NCI-H187 (cell line): ENCODE measurements around the gene RIMBP2.

ENCODE experiments used
- DNase-seq, 2 experiments: peaks; one replicate each; lab custom pipeline; 2025; lab: John Stamatoyannopoulos, UW

The RIMBP2 gene

DNA sequence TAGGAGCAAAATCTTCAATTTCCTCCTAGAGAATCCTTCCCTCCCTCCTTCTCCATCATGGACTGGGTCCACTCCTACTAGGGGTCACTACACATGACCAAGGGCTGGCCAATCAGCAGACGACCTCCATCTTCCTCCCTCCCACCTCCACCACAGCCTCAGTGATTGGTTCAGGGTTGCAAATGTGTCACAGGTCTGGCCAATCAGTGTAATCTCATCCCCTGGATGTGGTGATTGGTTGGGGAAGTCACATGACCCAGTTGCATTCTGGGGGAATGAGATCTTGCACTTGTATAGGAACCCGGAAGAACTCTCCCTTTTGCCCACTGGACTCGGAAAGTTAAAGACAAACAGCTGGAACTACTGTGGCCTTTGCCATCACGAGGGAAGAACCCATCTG lies 209.3 kb downstream of the RIMBP2 start:
- DNase-seq: no peak

DNA sequence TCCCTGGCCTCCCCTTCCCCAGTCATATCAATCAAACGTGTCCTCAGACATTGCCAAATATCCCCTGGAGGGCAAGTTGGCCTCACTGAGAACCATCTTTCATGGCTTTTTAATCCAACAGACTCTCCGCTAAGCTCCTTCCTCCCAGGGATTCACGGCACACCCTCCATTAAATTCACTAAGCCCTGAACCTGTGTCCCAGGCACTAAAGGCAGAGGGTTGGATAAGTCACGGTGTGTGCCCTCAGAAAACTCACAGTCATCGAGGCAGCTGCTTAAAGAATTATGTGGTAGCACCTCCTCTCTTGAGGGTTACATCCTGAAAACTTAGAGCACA lies 211.3 kb downstream of the RIMBP2 start:
- DNase-seq: no peak

DNA sequence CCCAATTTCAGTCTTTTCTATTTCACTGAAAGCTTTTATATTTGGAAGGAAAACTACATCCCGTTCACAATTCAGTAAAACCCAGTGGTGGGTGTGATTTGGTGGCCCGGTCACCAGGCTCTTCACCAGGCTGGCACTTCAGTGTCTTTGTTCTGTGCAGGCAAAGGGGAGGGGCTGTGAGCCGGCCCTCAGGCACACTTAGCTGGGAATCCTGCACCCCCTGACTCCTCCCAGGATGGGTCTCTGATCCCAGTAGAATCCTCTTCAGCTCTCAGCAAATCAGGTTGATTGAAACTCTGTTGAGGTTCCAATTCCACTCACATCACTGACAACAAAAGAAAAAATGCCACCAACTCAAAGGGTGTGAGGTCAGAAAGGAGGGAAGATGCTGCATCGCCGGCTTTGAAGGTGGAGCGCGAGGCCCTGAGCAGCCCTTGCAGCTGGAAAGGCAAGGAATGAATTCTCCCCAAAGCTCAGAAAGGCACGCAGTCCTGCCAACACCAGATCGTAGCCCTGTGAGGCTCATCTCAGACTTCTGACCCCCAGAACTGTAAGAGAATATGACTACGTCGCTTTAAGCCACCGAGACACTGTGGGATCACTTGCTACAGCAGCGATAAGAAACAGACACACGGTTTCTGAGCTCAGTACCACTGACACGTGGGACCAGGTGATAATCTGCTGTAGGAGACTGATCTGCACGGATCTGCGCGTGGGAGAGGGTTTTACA lies 211.8 kb downstream of the RIMBP2 start:
- no peak for DNase-seq

DNA sequence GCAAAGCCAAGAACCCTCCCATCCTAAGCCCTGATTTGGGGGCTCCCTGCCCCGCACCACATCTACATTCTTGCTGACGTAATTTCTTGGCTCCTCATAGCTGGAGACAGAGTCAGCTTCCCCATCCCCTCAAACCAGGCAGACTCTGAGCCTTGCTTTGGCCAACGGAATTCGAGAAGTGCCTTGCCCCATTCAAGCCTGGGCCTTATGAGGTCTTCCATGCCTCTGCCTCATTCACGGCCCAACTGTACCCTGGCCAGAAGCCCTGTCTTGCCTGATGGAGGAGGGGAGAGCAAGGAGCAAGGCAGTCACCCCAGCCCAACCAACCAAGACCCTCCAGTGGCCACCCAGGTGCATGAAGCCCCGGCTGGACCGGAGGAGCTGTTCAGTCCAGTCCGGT lies 214.3 kb downstream of the RIMBP2 start:
- no peak for DNase-seq

DNA sequence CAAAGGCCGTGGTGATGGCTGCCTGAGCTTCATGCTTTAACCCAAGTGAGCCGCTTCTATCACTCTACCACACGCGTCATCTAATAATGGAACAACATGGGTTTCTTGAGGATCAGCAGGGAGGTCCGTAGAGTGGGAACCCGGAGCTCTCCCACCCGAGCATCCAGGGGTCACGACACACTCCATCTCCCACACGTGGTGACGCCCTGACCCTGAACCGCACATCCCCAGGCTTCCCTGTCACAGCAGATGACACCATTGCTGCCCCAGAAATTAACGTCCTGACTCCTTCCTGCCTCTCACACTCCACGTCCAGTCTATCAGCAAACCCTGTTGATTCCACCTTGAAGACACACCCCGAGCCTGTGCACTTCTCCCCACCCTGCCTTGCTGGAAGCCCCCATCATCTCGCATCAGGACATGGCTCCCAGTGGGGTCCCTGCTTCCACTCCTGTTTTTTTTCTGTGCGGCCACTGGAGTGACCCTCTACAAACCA lies 215.2 kb downstream of the RIMBP2 start:
- no peak for DNase-seq

DNA sequence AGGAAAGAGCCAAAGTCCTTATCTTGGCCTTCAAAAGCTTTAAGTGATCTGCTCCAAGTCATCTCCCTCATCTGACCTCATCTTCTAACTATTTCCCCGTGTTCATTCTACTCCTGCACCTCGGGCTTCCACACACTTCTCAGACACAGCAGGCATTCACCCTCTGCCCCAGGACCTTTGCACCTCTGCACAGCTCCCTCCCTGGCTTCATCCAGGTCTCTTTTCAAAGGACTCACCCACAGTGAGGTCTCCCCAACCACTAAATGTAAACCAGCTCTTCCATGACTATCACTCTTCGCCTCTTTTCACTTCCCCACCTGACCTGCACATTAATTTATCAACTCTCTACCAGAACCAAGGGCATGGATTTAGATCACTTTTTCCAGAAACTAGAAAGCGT lies 216.6 kb downstream of the RIMBP2 start:
- no peak for DNase-seq

DNA sequence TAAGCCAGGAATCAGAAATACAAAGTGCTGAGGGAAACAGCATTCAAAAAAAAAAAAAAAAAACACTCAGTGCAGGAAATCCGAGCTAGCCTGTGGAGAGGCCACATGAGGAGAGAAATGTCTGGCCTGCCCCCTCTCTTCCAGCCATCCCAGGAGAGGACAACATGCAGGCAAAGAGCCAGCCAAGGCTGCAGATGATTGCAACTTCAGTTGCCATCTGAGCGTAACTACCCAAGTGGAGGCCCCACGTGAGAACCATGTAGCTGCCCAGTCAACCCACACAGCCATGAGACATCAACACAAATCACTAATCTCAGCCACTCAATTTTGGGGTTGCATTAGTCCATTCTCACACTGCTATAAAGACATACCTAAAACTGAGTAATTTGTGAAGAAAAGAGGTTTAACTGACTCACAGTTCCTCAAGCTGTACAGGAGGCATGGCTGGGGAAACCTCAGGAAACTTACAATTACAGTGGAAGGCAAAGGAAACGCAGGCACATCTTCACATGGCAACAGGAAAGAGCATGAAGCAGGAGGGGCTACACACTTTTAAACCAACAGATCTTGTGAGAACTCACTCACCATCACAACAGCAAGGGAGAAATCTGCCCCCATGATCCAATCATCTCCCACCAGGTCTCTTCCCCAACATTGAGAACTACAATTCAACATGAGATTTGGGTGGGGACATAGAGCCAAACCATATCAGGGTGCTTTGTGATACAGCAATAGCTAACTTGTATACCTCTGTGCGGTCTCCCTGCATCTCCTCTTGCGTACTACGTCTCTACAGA lies 217.3 kb downstream of the RIMBP2 start:
- DNase-seq: peak; percentile 74 to 86

DNA sequence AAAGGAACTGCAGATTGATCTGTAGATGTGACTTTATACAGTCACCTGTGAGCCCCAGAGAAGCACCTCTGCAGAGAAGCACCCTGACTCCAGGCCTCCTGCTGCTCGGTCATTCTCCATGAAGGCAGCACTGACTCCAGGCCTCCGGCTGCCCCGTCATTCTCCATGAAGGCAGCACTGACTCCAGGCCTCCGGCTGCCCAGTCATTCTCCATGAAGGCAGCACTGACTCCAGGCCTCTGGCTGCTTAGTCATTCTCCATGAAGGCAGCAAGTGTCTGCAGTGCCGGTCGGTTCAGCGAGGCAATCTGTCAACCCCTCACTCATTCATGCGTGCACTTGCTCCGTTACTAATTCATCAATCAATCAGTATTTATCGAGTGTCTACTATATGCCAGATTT lies 218.1 kb downstream of the RIMBP2 start:
- no peak for DNase-seq

DNA sequence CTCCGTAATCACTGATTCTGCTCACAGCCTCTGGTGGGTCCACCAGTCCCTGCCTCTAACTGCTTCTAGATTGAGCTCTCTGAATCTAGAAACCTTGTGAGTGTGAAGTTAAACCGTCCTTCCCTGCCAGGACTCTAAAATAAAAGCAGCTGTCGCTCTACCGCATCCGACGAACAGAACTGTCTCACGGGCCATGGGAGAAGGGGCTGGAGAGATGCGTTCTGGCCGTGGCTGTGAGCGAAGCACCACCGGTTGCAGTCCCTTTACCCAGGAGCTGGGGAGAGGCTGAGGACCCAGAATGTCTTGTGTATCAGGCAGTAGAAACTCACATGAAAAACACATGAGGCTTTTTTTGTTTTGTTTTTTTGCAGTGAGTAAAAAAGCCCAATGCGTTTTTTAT lies 218.8 kb downstream of the RIMBP2 start:
- no peak for DNase-seq

DNA sequence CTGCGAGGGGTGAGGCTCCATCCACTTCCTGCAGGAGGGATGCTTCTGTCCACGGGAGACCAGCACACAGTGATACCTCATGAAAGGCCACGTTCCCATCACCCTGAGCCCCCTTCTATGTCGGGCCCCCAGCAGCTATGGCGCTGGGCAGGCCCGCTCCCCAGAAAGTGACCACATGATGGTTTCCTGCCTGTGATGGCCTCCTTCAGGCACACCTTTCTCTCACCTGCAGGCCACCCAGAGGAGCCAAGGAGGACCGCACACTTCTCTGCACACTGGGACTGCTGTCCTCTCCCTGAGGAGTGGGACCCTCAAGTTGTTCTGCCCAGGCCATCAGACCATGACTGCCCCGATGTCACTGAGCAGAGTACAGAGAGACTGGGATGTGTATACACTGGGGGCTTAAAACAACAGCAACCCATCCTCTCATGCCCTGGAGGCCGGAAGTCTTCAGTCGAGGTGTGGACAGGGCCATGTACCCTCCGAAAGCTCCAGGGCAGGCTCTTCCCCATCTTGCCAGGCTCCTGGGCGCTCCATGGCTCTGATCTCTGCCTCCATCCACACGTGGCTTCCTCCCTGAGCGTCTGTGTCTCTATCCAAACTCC lies 219.5 kb downstream of the RIMBP2 start:
- DNase-seq: no peak

DNA sequence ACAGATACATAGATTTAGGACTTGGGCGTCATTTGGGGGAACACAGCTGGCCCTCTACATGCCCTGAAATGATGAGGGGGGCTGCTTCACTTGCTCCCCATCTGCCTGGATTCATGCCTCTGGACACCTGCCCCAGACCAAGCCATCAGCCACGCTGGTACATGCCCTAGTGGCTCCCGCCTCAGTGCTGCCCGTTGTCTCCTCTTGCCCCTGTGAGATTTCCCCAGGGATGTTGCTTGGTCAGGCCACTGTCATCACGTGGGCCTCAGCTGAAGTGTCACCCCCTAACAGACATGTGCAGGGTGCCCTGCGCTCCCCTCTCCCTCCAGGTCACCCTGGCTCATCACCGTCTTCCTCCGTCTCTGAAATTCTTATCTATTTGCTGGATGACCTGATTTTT lies 220.9 kb downstream of the RIMBP2 start:
- no peak for DNase-seq

DNA sequence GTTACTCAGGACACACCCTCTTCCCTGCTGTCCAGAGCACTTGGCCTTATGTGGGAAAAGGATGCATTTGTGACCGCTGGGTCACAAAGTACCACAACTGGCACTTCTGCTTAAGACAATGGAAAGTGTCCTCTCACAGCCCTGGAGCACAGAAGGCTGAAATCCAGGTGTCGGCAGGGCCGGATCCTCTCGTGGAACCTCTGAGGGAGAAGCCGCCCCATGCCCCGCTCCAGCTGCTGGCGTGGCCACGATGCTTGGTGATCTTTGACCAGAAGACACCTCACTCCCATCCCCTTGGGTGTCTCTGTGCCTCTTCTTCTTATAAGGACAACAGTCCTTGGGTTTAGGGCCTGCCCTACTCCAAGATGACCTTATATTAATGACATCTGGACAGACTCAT lies 221.4 kb downstream of the RIMBP2 start:
- no peak for DNase-seq

DNA sequence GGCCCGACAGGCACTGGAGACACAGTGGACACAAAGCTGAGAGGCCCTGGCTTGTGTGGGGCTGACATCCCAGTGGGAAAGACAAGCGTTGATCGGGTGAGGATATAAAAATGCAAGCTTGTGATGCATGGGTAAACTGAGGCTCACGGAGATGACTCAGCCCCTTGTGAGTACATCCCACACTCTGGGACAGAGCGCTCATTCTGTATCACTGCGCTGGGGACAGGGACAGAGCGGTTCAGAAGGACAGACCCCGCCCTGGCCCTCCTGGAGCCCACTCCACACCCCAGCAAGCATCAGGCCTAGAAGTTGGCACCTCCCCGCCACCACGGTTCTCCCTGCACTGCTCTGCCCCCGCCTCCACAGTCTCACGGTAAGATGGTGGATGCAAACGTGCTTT lies 222.1 kb downstream of the RIMBP2 start:
- DNase-seq: no peak

DNA sequence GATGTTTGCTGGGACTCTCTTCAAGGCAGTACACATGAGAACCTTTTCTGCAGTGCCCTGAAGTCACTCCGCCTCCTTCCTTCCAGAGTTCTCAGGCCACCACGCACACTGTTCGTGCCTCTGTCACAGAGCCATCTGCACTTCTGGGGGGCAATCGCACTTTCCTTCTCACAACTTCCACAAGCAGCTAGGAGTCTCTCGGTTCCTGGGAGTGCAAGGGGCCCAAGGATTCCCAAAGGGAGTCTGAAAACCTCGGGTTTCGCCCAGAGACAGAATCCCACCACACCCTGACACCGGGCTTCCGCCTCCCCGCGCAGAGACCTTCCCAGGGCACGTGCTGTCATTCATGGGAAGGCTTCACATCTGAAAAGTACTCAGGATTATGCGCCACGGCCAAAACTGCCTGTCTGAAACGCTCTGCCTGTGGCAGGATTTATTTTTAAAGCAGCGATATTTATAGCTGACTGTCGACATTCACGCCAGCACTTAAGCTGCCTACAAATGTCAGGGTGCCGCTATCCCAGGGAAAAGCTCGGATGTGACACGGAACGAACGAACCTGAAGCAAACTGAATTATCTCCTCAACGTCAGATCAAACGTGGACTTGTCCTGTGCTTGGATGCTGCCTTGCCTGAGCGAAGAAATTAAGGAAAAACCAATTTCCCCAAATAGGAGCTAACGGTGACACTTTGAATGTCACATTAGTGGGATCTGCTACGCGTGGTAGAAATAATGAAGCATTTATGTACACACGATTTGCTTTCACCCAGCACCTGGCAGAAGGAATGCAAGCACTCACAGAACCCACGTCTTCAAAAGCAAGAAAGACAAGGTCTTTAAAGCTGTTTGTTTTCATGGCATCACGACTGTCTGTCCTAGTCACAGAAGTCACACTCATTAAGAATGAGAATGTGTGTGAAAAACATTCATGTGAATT lies 224.4 kb downstream of the RIMBP2 start:
- DNase-seq: no peak

DNA sequence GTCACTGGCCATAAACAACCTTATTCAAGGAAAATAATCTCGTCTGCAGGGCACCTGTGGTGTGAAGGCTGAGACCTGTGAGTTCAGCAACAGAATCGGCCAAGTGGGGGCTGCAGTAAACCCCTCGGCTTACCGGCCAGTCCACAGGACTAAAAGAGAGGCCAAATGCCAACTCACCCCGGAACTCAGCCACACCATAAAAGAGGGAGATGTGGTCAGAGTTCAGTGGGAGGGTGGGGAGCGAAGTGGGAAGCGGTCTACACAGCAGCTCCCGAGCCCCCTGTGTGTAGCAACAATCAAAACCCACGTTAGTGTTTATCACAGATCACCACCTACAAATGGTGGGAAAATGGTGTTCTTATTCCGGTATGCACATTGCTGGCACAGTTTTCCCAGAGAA lies 225.4 kb downstream of the RIMBP2 start:
- no peak for DNase-seq

DNA sequence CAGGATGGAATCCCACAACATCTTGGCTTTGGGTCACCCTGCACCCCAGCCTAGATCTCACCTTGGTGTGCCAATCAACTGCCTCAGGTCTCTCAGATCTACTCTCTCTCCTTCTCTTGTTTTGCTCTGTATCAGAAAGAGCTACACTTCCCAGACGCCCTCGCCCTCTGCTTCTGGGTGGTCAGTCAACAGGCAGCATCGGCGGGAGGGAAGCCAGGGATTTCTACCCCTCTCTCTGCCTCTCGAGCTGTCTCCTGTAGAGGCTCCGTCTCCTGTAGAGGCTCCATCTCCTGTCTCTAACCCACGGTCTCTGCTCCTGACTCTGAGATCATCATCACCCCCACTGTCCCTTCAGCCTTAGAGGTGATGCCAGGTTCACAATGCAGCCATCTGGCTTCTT lies 226.8 kb downstream of the RIMBP2 start:
- DNase-seq: no peak

DNA sequence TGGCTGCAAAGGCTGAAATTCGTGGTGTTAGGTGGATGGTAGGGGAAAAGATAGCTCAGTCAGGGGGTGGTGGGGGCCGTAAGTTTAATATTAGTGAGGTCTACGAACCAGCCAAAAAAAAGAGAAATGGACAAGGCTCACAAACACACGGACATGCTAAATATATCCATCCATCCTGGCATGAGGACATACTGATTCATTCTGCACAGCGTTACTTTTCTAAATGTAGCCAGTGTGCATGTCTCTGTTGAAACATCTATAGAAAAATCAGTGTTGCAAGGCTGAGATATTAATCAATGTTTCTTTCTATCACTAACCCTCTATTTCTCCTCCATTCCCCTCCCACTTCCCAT lies 227.8 kb downstream of the RIMBP2 start:
- no peak for DNase-seq

DNA sequence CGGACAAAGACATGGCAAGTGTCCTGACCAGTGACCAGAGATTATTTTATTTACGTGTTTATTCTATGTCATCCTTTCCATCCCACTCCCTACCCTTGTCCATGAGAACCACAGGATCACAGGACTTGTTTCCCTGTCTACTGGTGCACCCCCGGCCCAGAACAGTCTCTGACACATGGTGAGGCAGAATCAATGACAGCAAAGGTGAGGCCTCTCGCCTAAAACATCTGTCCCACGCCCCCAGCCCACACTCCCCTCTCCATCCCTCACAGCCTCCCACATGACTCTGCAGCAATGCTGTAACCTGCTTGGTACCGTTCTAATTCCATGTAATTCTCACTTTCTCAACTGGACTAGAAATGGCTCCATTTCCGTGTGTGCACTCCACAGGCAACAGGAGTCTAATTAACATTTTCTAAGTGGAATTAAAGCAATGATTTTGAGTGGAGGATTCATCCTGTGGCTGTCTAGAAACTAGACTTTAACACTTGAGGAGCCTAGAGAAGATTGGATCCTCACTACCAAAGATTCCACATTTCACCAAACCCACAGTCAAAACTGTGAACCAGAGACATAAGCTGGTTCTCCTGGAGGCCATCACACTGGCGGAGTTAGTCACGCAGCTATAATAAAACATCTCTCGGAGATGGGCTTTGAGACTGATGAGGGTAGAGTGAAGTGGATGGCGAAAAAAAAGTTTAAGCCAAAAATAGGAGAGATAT lies 228.3 kb downstream of the RIMBP2 start:
- DNase-seq: no peak

DNA sequence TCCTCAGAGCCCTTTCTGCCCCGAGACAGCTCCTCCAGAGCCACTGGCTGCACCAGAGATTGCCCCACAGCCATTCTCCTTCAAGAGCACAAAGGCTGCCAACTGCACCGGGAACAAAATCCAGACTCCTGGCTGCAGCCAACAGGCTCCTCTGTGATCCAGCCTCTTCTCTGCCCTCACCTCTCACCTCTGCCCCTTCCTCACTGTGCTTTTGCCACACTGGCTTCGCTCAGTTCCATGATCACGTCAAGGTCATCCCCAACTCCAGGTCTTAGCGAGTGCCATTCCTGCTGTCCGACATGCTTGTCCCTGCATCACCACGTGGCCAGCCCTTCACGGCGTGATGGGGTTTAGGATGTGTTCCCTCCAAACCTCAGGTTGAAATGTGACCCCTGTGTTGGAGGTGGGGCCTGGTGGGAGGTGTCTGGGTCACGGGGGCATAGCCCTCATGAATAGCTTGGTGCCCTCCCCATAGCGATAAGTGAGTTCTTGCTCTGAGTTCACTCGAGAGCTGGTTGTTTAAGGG lies 229.1 kb downstream of the RIMBP2 start:
- DNase-seq: no peak

DNA sequence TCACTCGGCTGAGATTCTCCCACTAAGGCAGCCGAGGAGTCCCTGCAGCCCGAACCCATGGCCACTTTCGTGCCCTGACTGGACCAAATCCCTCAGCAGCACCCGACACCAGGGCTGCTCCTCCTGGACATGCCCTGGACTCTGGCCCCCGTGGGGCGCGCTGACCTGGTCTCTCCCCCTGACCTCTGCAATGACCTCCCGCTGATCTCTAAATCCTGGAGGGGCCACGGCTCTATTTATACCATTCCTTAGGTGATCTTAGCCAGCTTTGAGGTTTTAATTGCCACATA lies 230.0 kb downstream of the RIMBP2 start:
- no peak for DNase-seq
